Body of pancreas (tissue), 4 donors: ENCODE measurements around the gene SPIN4.

Source experiments
- CTCF ChIP-seq, 7 experiments: fragments of 450-650 bp in 4 of 7; fragments of 200-600 bp in 3 of 7; sonication (generic) in 3 of 7; IDR thresholded peaks; one replicate each; pipeline ENCODE4 v1.5.1; 2016 to 2019; ENCODE audit warnings: antibody characterized with exemption in 7 of 7
- POLR2A ChIP-seq, 3 donors: fragments of 450-650 bp; IDR thresholded peaks; one replicate each; pipeline ENCODE4 v1.6.1; 2016; ENCODE audit warnings: antibody characterized with exemption in 3 of 3, mild to moderate bottlenecking in 2 of 3

DNA sequence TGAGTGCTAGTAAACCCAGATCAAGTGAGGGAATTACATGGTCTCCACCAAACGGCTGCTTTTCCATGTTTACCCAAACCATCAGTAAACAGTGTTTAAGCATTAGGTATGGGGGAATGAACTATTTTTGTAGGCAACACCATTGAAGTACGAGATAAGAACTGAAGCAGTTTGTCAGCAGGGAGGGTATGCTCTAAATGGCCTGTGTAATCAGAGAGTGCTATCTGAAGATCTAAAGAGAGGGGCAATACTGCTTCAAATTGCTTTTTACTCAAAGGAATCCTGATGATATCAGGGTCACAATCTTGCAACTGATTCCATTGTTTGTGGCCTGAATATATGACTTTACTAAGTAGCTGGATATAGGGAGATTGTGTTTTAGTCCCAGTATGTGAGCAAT, 10.4 kb upstream of the SPIN4 start:
- TF ChIP-seq POLR2A (IDR thresholded peaks at IDR 0.05) (no peak), CTCF (IDR thresholded peaks at IDR 0.05) (no peak)
